H9 (cell line): ENCODE results near the gene ZKSCAN5. TPM values are rescaled to one million over a fixed set of nuclear protein-coding genes. Genes with fewer than 3 reads are reported as not detected.

Experiments used
- DNase-seq: peaks from one replicate; pipeline ENCODE4 v3.0.0-alpha.2; 2017
- H2AFZ ChIP-seq: one replicate; pipeline ENCODE4 v1.6.1; 2013; ENCODE audit warnings: mild to moderate bottlenecking, low read length, control low read depth, moderate library complexity
- H2AK5ac ChIP-seq: 2 replicates; pipeline ENCODE4 v1.6.1; 2013; ENCODE audit warnings: low read length, control low read depth, mixed read lengths; ENCODE audit not compliant: insufficient read length
- H2BK120ac ChIP-seq: one replicate; pipeline ENCODE4 v1.6.1; 2013; ENCODE audit warnings: low read depth, mild to moderate bottlenecking, low read length, control low read depth, inconsistent platforms; ENCODE audit not compliant: poor library complexity, severe bottlenecking
- H2BK12ac ChIP-seq: 2 replicates; pipeline ENCODE4 v1.6.1; 2013; ENCODE audit warnings: low read length, control low read depth, mixed read lengths, low read depth; ENCODE audit not compliant: insufficient read length
- H2BK15ac ChIP-seq: 2 replicates; pipeline ENCODE4 v1.6.1; 2013; ENCODE audit warnings: low read depth, low read length, control low read depth
- H2BK20ac ChIP-seq: one replicate; pipeline ENCODE4 v1.6.1; 2013; ENCODE audit warnings: low read depth, mild to moderate bottlenecking, low read length, control low read depth, inconsistent platforms; ENCODE audit not compliant: poor library complexity, severe bottlenecking
- H2BK5ac ChIP-seq: 2 replicates; pipeline ENCODE4 v1.6.1; 2013; ENCODE audit warnings: low read length, control low read depth, mixed read lengths; ENCODE audit not compliant: insufficient read length
- H3K14ac ChIP-seq: 2 replicates; pipeline ENCODE4 v1.6.1; 2013; ENCODE audit warnings: low read length, control low read depth; ENCODE audit not compliant: insufficient read depth
- H3K18ac ChIP-seq: 2 replicates; pipeline ENCODE4 v1.6.1; 2013; ENCODE audit warnings: low read depth, mild to moderate bottlenecking, mixed read lengths, low read length, control low read depth; ENCODE audit not compliant: insufficient read length
- H3K23ac ChIP-seq: 2 replicates; pipeline ENCODE4 v1.6.1; 2013; ENCODE audit warnings: low read length, control low read depth, mixed read lengths, low read depth; ENCODE audit not compliant: insufficient read length
- H3K23me2 ChIP-seq: 2 replicates; pipeline ENCODE4 v1.6.1; 2013; ENCODE audit warnings: low read depth, mild to moderate bottlenecking, mixed read lengths, low read length, control low read depth; ENCODE audit not compliant: insufficient read length, poor library complexity, severe bottlenecking
- H3K27ac ChIP-seq: 2 replicates; pipeline ENCODE4 v1.5.1; 2013; ENCODE audit warnings: low read length, control low read depth, mixed read lengths, low read depth; ENCODE audit not compliant: insufficient read length
- H3K27me3 ChIP-seq: 2 replicates; pipeline ENCODE4 v1.6.1; 2013; ENCODE audit warnings: low read length, control low read depth, inconsistent platforms; ENCODE audit not compliant: insufficient read depth
- H3K4ac ChIP-seq: 2 replicates; pipeline ENCODE4 v1.6.1; 2013; ENCODE audit warnings: low read depth, mild to moderate bottlenecking, control low read depth, inconsistent platforms, low read length, moderate library complexity
- H3K4me1 ChIP-seq: 2 replicates; pipeline ENCODE4 v1.6.1; 2013; ENCODE audit warnings: low read length, control low read depth, inconsistent platforms; ENCODE audit not compliant: insufficient read depth
- H3K4me2 ChIP-seq: 2 replicates; pipeline ENCODE4 v1.6.1; 2013; ENCODE audit warnings: low read length, control low read depth, mixed read lengths; ENCODE audit not compliant: insufficient read length, insufficient read depth
- H3K56ac ChIP-seq: 2 replicates; pipeline ENCODE4 v1.6.1; 2013; ENCODE audit warnings: low read depth, mild to moderate bottlenecking, mixed read lengths, low read length, control low read depth; ENCODE audit not compliant: insufficient read length
- H3K79me1 ChIP-seq: 2 replicates; pipeline ENCODE4 v1.6.1; 2013; ENCODE audit warnings: low read depth, mild to moderate bottlenecking, moderate library complexity, low read length, control low read depth, inconsistent platforms; ENCODE audit not compliant: insufficient read depth, poor library complexity, severe bottlenecking
- H3K79me2 ChIP-seq: 2 replicates; pipeline ENCODE4 v1.6.1; 2013; ENCODE audit warnings: low read length, control low read depth, inconsistent platforms; ENCODE audit not compliant: insufficient read depth
- H3K9ac ChIP-seq: 2 replicates; pipeline ENCODE4 v1.6.1; 2013; ENCODE audit warnings: low read length, control low read depth, mixed read lengths; ENCODE audit not compliant: insufficient read length; ENCODE audit errors: extremely low read depth
- H3K9me3 ChIP-seq: one replicate; pipeline ENCODE4 v1.6.1; 2013; ENCODE audit warnings: low read depth, low read length, inconsistent platforms; ENCODE audit not compliant: control insufficient read depth
- H3T11ph ChIP-seq: one replicate; pipeline ENCODE4 v1.6.1; 2013; ENCODE audit warnings: mild to moderate bottlenecking, low read length, control low read depth, inconsistent platforms
- H4K20me1 ChIP-seq: one replicate; pipeline ENCODE4 v1.6.1; 2013; ENCODE audit not compliant: control insufficient read depth, insufficient read length, insufficient read depth
- H4K5ac ChIP-seq: 2 replicates; pipeline ENCODE4 v1.6.1; 2013; ENCODE audit warnings: low read depth, mild to moderate bottlenecking, mixed read lengths, low read length, control low read depth; ENCODE audit not compliant: insufficient read length
- H4K8ac ChIP-seq: replicated peaks from 2 replicates; pipeline ENCODE4 v1.6.1; 2013; ENCODE audit warnings: low read length, control low read depth, mixed read lengths, low read depth; ENCODE audit not compliant: insufficient read length
- H4K91ac ChIP-seq: 2 replicates; pipeline ENCODE4 v1.6.1; 2013; ENCODE audit warnings: low read depth, mild to moderate bottlenecking, moderate library complexity, mixed read lengths, low read length, control low read depth; ENCODE audit not compliant: insufficient read length
- H3K27ac Mint-ChIP-seq, 3 experiments: 2 replicates in 2 of 3; 3 replicates in 1 of 3; pipeline ENCODE4 v1.8.0; 2020 to 2021; ENCODE audit warnings: mixed read lengths in 3 of 3, mild to moderate bottlenecking in 1 of 3, moderate library complexity in 1 of 3
- H3K27me3 Mint-ChIP-seq: 2 replicates; pipeline ENCODE4 v1.8.0; 2021; ENCODE audit warnings: low read depth, mild to moderate bottlenecking, moderate library complexity, mixed read lengths
- H3K36me3 Mint-ChIP-seq, 3 experiments: 2 replicates in 2 of 3; 3 replicates in 1 of 3; pipeline ENCODE4 v1.8.0; 2020 to 2021; ENCODE audit warnings: low read depth in 3 of 3, mixed read lengths in 3 of 3; ENCODE audit not compliant: insufficient read depth in 1 of 3
- H3K4me1 Mint-ChIP-seq, 2 experiments: 2 replicates each; pipeline ENCODE4 v1.8.0; 2020; ENCODE audit warnings: mixed read lengths in 2 of 2
- H3K4me3 Mint-ChIP-seq, 2 experiments: 2 replicates in 1 of 2; 3 replicates in 1 of 2; pipeline ENCODE4 v1.8.0; 2020 to 2021; ENCODE audit warnings: mild to moderate bottlenecking in 2 of 2, mixed read lengths in 2 of 2, moderate library complexity in 1 of 2
- H3K9me3 Mint-ChIP-seq, 2 experiments: 2 replicates in 1 of 2; 3 replicates in 1 of 2; pipeline ENCODE4 v1.8.0; 2020; ENCODE audit warnings: mild to moderate bottlenecking in 2 of 2, mixed read lengths in 2 of 2, moderate library complexity in 1 of 2
- WGBS: extraction: QIAGEN DNeasy Blood & Tissue Kit; methylation state at CpG from one replicate; pipeline ENCODE4 v1.1.7; 2013; ENCODE audit warnings: missing lambda C conversion rate, low lambda C conversion rate, mixed read lengths; ENCODE audit not compliant: insufficient read length; ENCODE audit errors: extremely low coverage; 5-methylcytosine and 5-hydroxymethylcytosine counted together
- total RNA-seq: library from RNA; stranded (reverse); gene quantifications from 2 replicates; pipeline ENCODE4 v1.2.1, GENCODE V29; 2021
- TF ChIP-seq, protein P1 (sequence below): fragments of 200-600 bp; sonication (generic); conservative IDR thresholded peaks from 3 replicates; pipeline ENCODE4 v1.8.0; 2021; ENCODE audit warnings: antibody characterized with exemption, mild to moderate bottlenecking

Gene ZKSCAN5
- total RNA-seq, 1 experiment from 2014 or later = 16.6 TPM

GRCh38 chr7:99476107-99476506, 28.4 kb upstream of the ZKSCAN5 start:
- Histone ChIP-seq H3K56ac (no peak overlapping the region), H3K79me1 (peaks cover 17% of the 10 kb centered on the region), H3K4me1 (no peaks in the 10 kb centered on the region), H3K79me2 (peaks cover 19% of the 10 kb centered on the region; the same call in 1 of the 2 replicates), H2BK12ac (no peak overlapping the region), H3T11ph (no peak overlapping the region), H2BK5ac (no peak overlapping the region), H4K20me1 (no peaks in the 10 kb centered on the region), H3K18ac (no peak overlapping the region), H3K23me2 (peaks cover 5% of the 10 kb centered on the region), H3K23ac (no peak overlapping the region), H4K91ac (no peak overlapping the region), H2AK5ac (no peak overlapping the region), H3K27me3 (no peaks in the 10 kb centered on the region), H2BK20ac (no peak overlapping the region), H3K14ac (no peak overlapping the region), H2BK120ac (no peak overlapping the region), H2AFZ (no peak overlapping the region), H4K8ac (no peak overlapping the region), H4K5ac (no peak overlapping the region), H2BK15ac (no peak overlapping the region), H3K27ac (no peak overlapping the region), H3K9me3 (no peaks in the 10 kb centered on the region), H3K4me2 (no peak overlapping the region), H3K4ac (no peak overlapping the region), H3K9ac (no peak overlapping the region)
- H3K4me1 Mint-ChIP-seq = peaks cover 5 to 10% of the 10 kb centered on the region in 2 experiments; a peak in 3 of 4 replicates
- H3K27me3 Mint-ChIP-seq = no peaks in the 10 kb centered on the region; the same call in 1 of the 2 replicates
- TF ChIP-seq, protein P1, sequence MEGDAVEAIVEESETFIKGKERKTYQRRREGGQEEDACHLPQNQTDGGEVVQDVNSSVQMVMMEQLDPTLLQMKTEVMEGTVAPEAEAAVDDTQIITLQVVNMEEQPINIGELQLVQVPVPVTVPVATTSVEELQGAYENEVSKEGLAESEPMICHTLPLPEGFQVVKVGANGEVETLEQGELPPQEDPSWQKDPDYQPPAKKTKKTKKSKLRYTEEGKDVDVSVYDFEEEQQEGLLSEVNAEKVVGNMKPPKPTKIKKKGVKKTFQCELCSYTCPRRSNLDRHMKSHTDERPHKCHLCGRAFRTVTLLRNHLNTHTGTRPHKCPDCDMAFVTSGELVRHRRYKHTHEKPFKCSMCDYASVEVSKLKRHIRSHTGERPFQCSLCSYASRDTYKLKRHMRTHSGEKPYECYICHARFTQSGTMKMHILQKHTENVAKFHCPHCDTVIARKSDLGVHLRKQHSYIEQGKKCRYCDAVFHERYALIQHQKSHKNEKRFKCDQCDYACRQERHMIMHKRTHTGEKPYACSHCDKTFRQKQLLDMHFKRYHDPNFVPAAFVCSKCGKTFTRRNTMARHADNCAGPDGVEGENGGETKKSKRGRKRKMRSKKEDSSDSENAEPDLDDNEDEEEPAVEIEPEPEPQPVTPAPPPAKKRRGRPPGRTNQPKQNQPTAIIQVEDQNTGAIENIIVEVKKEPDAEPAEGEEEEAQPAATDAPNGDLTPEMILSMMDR = no peak
- no peak for DNase-seq
- H3K36me3 Mint-ChIP-seq = peaks cover 10 to 35% (median 18%) of the 10 kb centered on the region in 3 experiments; a peak in 6 of 7 replicates
- H3K4me3 Mint-ChIP-seq = no peak overlapping the region
- H3K27ac Mint-ChIP-seq = no peak overlapping the region; a peak in 1 of 7 replicates
- WGBS = no CpG with 5 or more reads among the region's 5 CpGs
- no peaks in the 10 kb centered on the region; a peak in 1 of 5 replicates for H3K9me3 Mint-ChIP-seq
